Tibial nerve (tissue), 3 donors: Measurements from ENCODE around the gene COBL.

Experiments used
- POLR2A ChIP-seq, 2 donors: fragments of 450-650 bp; IDR thresholded peaks; one replicate each; pipeline ENCODE4 v1.6.1; 2017; ENCODE audit warnings: antibody characterized with exemption in 2 of 2, mild to moderate bottlenecking in 2 of 2, moderate library complexity in 2 of 2
- TF ChIP-seq, protein P1 (sequence below), 5 experiments: fragments of 200-600 bp in 3 of 5; fragments of 450-650 bp in 2 of 5; sonication (generic) in 3 of 5; IDR thresholded peaks; one replicate each; pipeline ENCODE4 v1.5.1; 2016 to 2019; ENCODE audit warnings: antibody characterized with exemption in 5 of 5, mild to moderate bottlenecking in 3 of 5, moderate library complexity in 2 of 5

DNA sequence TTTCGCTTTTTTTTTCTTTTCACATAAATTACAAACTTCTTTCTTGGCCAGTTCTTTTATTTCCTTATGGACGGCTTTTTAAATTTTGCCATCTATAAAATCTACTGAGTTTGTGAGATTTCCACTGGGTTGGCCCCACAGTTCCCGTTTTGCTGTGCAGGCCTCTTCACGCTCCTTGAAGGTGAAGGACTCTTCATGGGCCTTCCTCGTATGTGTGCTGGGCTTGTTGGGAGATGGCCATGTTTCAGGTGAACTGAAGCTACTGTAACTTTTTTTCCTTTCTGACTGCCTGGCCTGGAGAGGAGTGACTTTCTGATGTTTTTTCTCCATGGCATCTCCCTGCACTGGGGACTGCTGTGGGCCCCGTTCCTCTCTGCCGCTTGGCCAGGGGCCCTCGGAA is 262.4 kb downstream of the COBL start:
- TF ChIP-seq, protein P1, sequence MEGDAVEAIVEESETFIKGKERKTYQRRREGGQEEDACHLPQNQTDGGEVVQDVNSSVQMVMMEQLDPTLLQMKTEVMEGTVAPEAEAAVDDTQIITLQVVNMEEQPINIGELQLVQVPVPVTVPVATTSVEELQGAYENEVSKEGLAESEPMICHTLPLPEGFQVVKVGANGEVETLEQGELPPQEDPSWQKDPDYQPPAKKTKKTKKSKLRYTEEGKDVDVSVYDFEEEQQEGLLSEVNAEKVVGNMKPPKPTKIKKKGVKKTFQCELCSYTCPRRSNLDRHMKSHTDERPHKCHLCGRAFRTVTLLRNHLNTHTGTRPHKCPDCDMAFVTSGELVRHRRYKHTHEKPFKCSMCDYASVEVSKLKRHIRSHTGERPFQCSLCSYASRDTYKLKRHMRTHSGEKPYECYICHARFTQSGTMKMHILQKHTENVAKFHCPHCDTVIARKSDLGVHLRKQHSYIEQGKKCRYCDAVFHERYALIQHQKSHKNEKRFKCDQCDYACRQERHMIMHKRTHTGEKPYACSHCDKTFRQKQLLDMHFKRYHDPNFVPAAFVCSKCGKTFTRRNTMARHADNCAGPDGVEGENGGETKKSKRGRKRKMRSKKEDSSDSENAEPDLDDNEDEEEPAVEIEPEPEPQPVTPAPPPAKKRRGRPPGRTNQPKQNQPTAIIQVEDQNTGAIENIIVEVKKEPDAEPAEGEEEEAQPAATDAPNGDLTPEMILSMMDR (IDR thresholded peaks at IDR 0.05): no peak
- TF ChIP-seq POLR2A (IDR thresholded peaks at IDR 0.05): no peak
